Gastroesophageal sphincter (tissue), 4 donors: ENCODE measurements around the gene LYZL2. TPM values are rescaled to one million over a fixed set of nuclear protein-coding genes. Genes with fewer than 3 reads are reported as not detected.
"Not testable (repeated sequence)": the region's sequence is repeated elsewhere in the genome, so short reads cannot be mapped to it uniquely, and the experiment has no call there.

ENCODE experiments used
- ATAC-seq: fragments of 150-250 bp; one replicate; pipeline ENCODE4 v1.9.1; 2016; ENCODE audit warnings: mild to moderate bottlenecking, moderate library complexity
- H3K27ac ChIP-seq, 4 donors: fragments of 200-600 bp; sonication (generic) in 3 of 4; 1 replicate in 3 of 4; 2 replicates in 1 of 4; pipeline ENCODE4 v1.5.1; 2016 to 2019
- H3K27me3 ChIP-seq: fragments of 200-600 bp; sonication (generic); one replicate; pipeline ENCODE4 v1.5.1; 2019
- H3K36me3 ChIP-seq, 2 donors: fragments of 200-600 bp; sonication (generic); one replicate each; pipeline ENCODE4 v1.5.1; 2019; ENCODE audit warnings: control low read depth in 1 of 2
- H3K4me1 ChIP-seq, 3 donors: fragments of 200-600 bp; sonication (generic); 1 replicate in 2 of 3; 2 replicates in 1 of 3; pipeline ENCODE4 v1.5.1; 2016 to 2019; ENCODE audit warnings: control low read depth in 2 of 3
- H3K4me3 ChIP-seq, 2 donors: fragments of 200-600 bp; sonication (generic); one replicate each; pipeline ENCODE4 v1.5.1; 2019; ENCODE audit warnings: mild to moderate bottlenecking in 1 of 2, moderate library complexity in 1 of 2
- H3K9me3 ChIP-seq, 3 donors: fragments of 200-600 bp; sonication (generic); one replicate each; pipeline ENCODE4 v1.5.1; 2017 to 2019; ENCODE audit warnings: control low read depth in 2 of 3
- EP300 ChIP-seq: sonication (generic); formaldehyde crosslinking; IDR thresholded peaks from one replicate; pipeline ENCODE4 v1.6.1; 2017; ENCODE audit warnings: antibody characterized with exemption, mild to moderate bottlenecking
- POLR2A ChIP-seq, 2 donors: fragments of 450-650 bp; IDR thresholded peaks; one replicate each; pipeline ENCODE4 v1.6.1; 2017; ENCODE audit warnings: antibody characterized with exemption in 2 of 2, mild to moderate bottlenecking in 2 of 2, moderate library complexity in 1 of 2
- POLR2AphosphoS5 ChIP-seq: sonication (generic); formaldehyde crosslinking; IDR thresholded peaks from one replicate; pipeline ENCODE4 v1.6.1; 2017; ENCODE audit warnings: antibody characterized with exemption
- WGBS, 2 donors: methylation state at CpG; one replicate each; pipeline ENCODE4 v1.1.5; 2018; ENCODE audit warnings: low coverage in 1 of 2; 5-methylcytosine and 5-hydroxymethylcytosine counted together
- total RNA-seq, 4 donors: library from RNA; depleted of rRNA; stranded (reverse); fragments of >200 nt; gene quantifications; one replicate each; pipeline ENCODE4 v1.1.0, GENCODE V29; 2016
- TF ChIP-seq, protein P1 (sequence below), 4 experiments: fragments of 200-600 bp in 2 of 4; fragments of 450-650 bp in 2 of 4; sonication (generic) in 1 of 4; IDR thresholded peaks; one replicate each; pipeline ENCODE4 v1.5.1; 2017 to 2019; ENCODE audit warnings: antibody characterized with exemption in 4 of 4, mild to moderate bottlenecking in 2 of 4, moderate library complexity in 2 of 4

LYZL2 gene
- total RNA-seq, 4 donors from 2014 or later = not detected

DNA sequence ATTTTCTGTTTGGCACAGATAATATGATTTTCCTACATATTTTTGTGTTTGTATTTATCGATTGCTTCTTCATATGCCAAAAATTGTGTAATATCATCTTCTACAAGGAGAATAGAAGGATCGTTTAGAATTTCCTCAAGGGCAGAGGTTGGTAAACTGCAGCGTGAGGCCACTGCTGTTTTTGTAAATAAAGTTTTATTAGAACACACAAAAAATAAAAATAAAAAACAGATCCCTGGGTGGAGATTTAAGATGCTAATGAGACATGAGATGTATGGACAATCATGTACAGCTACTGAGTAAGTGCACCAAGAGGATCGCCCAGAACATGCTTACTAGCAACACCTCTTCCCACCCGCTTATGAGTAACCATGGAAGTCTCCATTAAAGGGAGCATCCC is 9.6 kb downstream of the LYZL2 start:
- no peak for ATAC-seq
- Histone ChIP-seq H3K4me3 (no peak overlapping the region), H3K9me3 (no peaks in the 10 kb centered on the region), H3K27ac (no peak overlapping the region), H3K4me1 (no peaks in the 10 kb centered on the region), H3K27me3 (no peaks in the 10 kb centered on the region), H3K36me3 (no peaks in the 10 kb centered on the region)
- TF ChIP-seq POLR2A (IDR thresholded peaks at IDR 0.05) (no peak), EP300 (no peak), POLR2AphosphoS5 (no peak)
- TF ChIP-seq, protein P1, sequence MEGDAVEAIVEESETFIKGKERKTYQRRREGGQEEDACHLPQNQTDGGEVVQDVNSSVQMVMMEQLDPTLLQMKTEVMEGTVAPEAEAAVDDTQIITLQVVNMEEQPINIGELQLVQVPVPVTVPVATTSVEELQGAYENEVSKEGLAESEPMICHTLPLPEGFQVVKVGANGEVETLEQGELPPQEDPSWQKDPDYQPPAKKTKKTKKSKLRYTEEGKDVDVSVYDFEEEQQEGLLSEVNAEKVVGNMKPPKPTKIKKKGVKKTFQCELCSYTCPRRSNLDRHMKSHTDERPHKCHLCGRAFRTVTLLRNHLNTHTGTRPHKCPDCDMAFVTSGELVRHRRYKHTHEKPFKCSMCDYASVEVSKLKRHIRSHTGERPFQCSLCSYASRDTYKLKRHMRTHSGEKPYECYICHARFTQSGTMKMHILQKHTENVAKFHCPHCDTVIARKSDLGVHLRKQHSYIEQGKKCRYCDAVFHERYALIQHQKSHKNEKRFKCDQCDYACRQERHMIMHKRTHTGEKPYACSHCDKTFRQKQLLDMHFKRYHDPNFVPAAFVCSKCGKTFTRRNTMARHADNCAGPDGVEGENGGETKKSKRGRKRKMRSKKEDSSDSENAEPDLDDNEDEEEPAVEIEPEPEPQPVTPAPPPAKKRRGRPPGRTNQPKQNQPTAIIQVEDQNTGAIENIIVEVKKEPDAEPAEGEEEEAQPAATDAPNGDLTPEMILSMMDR (IDR thresholded peaks at IDR 0.05) = no peak
- WGBS, 2 donors = 95 to 96% methylated on average over 5 of the region's 5 CpGs

DNA sequence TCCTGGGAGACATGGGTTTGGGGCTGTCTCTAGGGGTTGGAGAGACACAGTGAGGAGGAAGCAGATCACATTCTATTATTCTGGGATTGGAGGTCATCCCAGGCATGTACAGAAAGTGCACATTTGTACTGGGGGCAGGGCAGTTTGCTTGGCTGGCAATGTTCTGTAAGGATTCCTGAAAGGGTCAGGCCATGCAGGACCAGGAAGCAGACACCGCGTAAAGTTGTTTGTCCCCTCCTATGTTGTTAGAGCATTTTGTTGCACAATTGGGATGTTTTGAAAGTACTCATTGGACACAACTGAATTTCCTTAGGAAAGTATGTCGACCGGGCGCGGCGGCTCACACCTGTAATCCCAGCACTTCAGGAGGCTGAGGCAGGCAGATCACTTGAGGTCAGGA is 12.5 kb downstream of the LYZL2 start:
- WGBS, 2 donors = 80% methylated on average over 2 of the region's 7 CpGs; no CpG with 5 or more reads in 1 of the 2 donors

DNA sequence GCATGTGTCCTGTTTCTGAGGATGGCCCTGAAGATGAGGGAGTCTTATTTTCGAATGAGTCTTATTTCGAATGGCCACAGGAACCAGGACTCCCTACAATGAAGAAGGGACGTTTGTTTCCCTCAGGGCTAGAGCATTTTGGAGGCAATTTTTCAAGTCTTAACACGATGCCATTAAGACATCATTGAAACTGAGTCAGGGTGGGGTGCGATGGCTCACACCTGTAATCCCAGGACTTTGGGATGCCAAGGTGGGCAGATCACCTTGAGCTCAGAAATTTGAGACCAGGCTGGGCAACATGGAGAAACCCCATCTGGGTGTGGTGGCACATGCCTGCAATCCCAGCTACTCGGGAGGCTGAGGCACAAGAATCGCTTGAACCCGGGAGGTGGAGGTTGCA is 18.5 kb downstream of the LYZL2 start:
- 33 to 100% methylated on average over 1 of the region's 8 CpGs for WGBS, 2 donors
- not testable (repeated sequence) for H3K9me3 ChIP-seq, H3K4me1 ChIP-seq, H3K36me3 ChIP-seq, H3K27ac ChIP-seq, H3K27me3 ChIP-seq, ATAC-seq, H3K4me3 ChIP-seq

More for the DNA sequence above, 12.5 kb downstream of the LYZL2 start:
- Histone ChIP-seq H3K4me1 (no peaks in the 10 kb centered on the region), H3K9me3 (no peaks in the 10 kb centered on the region), H3K27me3 (no peaks in the 10 kb centered on the region), H3K27ac (no peak overlapping the region), H3K4me3 (no peak overlapping the region), H3K36me3 (no peaks in the 10 kb centered on the region)
- TF ChIP-seq POLR2A (IDR thresholded peaks at IDR 0.05) (no peak), EP300 (no peak), POLR2AphosphoS5 (no peak)
- TF ChIP-seq, protein P1 (IDR thresholded peaks at IDR 0.05) = no peak
- no peak for ATAC-seq

DNA sequence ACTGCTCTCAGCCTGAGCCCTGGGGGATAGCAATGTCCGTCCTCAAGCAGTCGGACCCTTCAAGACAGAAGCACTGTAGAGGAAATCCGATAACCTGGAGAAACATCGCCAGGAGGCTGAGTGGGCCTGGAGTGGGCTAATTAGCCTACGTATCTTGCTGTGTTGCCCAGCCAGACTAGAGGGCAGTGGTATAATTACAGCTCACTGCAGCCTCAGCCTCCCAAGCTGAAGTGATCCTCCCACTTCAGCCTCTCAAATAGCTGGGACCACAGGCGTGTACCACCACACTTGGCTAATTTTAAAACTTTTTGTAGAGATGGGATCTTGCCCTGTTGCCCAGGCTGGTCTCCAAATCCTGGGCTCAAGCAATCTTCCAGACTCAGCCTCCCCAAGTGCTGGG is 21.7 kb downstream of the LYZL2 start:
- TF ChIP-seq POLR2A (IDR thresholded peaks at IDR 0.05) (no peak), POLR2AphosphoS5 (no peak), EP300 (no peak)
- TF ChIP-seq, protein P1 (IDR thresholded peaks at IDR 0.05) = no peak
- Histone ChIP-seq H3K27ac (no peak overlapping the region), H3K27me3 (no peaks in the 10 kb centered on the region), H3K4me3 (no peak overlapping the region), H3K9me3 (no peaks in the 10 kb centered on the region), H3K36me3 (no peaks in the 10 kb centered on the region), H3K4me1 (no peaks in the 10 kb centered on the region)
- ATAC-seq = no peak
- WGBS, 2 donors = no CpG with 5 or more reads among the region's 6 CpGs

DNA sequence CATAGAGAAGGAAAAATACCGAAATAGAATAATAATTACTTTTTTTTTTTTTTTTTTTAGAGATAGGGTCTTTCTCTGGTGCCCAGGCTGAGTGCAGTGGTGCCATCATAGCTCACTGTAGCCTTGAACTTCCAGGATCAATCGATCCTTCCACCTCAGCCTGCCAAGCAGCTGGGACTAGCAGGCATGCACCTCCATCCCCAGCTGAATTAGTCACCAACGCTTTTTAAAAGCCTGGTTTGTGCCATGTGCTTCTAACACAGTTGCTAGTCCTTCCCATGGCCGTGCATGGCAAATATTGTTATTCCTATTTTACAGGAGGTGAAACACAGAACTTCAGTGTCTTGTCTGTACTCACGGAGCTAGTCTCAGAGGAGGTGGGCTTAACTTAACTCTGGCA is 23.2 kb downstream of the LYZL2 start:
- H3K4me1 ChIP-seq = no peaks in the 10 kb centered on the region
- no peak for TF ChIP-seq POLR2A (IDR thresholded peaks at IDR 0.05)
- no peak for TF ChIP-seq POLR2AphosphoS5
- TF ChIP-seq, protein P1 (IDR thresholded peaks at IDR 0.05) = no peak
- no peak for TF ChIP-seq EP300
- no peaks in the 10 kb centered on the region for H3K9me3 ChIP-seq
- no peaks in the 10 kb centered on the region for H3K27me3 ChIP-seq
- 78 to 87% methylated on average over 4 to 5 of the region's 5 CpGs for WGBS, 2 donors
- no peak overlapping the region for H3K27ac ChIP-seq
- H3K4me3 ChIP-seq = no peak overlapping the region
- H3K36me3 ChIP-seq = no peaks in the 10 kb centered on the region
- ATAC-seq = no peak

DNA sequence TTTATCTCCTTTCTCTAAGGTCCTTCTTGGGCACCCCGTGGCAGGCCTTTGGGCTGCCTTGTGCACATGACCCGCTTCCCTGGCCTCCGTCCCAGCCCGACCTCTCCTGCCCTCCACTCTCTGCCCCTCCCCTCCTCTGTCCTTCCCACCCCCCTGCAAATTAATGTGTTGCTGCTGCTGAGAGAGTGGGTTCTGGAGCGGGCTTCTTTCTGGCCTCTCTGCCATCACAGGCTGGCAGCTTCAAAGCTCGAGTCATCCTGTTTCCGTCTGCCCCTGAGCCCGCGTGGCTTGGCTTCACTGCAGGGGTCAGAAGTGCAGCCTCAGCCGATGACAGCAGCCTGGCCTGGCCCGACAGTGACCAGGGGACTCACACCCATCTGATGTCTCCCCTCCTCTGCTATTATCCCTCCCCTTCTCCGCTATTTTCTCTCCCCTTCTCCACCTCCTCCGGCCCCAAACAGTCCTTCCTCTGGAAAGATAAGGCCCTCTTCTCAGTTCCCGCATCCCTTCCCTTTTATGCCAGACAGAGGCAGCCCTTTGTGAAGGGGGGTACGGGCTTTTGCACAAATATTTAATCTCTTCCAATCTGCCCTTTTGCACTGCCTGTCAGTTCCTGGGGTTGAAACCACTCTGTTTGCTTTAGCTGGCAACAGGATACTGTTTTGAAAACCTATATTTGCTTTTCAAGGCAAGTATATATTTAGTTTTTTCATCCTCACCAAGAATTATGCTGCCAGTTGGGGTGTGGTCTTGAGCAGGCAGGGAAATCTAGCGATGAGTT is 24.0 kb downstream of the LYZL2 start:
- ATAC-seq, H3K4me3 ChIP-seq, H3K27ac ChIP-seq, H3K27me3 ChIP-seq, H3K9me3 ChIP-seq, H3K36me3 ChIP-seq, H3K4me1 ChIP-seq: not testable (repeated sequence)
- 39 to 53% methylated on average over 8 of the region's 16 CpGs for WGBS, 2 donors
